Omental fat pad (tissue), 4 donors: Measurements from ENCODE around the gene SLC30A7. TPM values are rescaled to one million over a fixed set of nuclear protein-coding genes. Genes with fewer than 3 reads are reported as not detected.

Source experiments
- ATAC-seq: fragments of 150-250 bp; one replicate; pipeline ENCODE4 v1.9.1; 2016; ENCODE audit warnings: mild to moderate bottlenecking, moderate library complexity; ENCODE audit not compliant: low FRiP score
- DNase-seq: peaks from one replicate; pipeline ENCODE4 v3.0.0-alpha.2; 2019; ENCODE audit warnings: low spot score
- CTCF ChIP-seq, 3 donors: fragments of 450-650 bp; IDR thresholded peaks; one replicate each; pipeline ENCODE4 v1.5.1; 2016 to 2017; ENCODE audit warnings: antibody characterized with exemption in 3 of 3, mild to moderate bottlenecking in 3 of 3, moderate library complexity in 2 of 3
- total RNA-seq, 4 donors: library from RNA; depleted of rRNA; stranded (reverse); fragments of >200 nt; gene quantifications; one replicate each; pipeline ENCODE4 v1.1.0, GENCODE V29; 2016

The SLC30A7 gene
- total RNA-seq, 4 donors from 2014 or later = 20.6 to 47.4 (median 25.2) TPM

GRCh38 chr1:100903777-100904176 lies 7.9 kb downstream of the SLC30A7 start:
- no peak for TF ChIP-seq CTCF (IDR thresholded peaks at IDR 0.05)
- ATAC-seq (no peak), DNase-seq (no peak)

DNA sequence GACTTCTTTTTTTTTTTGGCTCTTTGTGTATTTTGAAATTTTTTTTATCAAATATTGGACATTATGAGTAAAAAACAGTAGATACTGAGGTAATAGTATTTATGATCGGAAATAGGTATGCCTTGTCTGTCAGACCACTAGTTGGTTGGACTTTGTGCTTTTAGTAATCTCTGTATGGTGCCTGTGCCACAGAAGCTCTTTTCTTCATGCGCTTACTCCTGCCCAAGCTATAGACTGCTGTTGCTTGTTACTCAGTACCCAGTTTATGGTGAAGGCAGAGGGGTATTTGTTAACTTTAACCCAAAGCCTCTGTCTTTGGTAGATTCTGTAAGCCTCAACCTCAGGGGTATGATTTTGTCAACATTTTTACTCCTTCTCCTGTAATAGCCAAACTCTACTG lies 8.6 kb downstream of the SLC30A7 start:
- no peak for ATAC-seq
- no peak for DNase-seq
- no peak for TF ChIP-seq CTCF (IDR thresholded peaks at IDR 0.05)

DNA sequence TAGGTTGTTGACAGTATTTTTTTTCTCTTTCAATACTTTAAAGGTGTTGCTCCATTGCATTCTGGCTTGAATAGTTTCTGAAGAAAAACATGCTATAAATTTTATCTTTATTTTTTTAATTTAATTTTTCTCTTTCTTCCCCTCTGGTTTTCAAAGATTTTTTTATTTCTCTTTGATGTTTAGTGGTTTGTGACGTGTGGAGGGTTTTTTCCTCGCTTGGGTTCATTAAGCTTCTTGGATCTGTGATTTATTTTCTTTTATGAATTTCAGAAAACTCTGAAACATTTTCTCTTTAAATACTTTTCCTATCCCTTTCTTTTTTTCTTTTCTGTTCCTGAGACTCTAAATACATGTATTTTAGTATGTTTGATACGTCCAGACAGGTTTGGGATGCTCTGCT lies 9.3 kb downstream of the SLC30A7 start:
- TF ChIP-seq CTCF (IDR thresholded peaks at IDR 0.05) = no peak
- DNase-seq (no peak), ATAC-seq (no peak)

DNA sequence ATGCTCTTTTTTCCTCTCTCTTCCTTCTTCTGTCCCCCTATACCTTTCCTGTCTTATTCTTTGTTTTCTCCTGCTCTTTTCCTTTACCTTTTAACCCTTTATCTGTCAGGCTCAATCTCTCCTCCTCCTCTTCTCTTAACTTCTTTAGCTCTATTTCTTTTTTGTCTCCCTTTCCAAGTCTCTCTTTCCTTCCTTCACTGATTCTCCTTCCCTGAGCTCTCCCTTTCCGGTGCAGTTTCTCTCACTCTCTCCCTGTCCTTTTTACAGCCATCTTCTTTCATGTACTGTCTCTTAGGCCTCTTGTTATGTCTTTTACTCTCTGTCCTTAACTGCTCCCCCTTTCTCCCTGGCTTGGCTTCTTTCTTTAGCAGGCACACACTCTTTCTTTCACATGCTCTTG lies 12.0 kb downstream of the SLC30A7 start:
- TF ChIP-seq CTCF (IDR thresholded peaks at IDR 0.05) = no peak
- no peak for DNase-seq
- no peak for ATAC-seq

DNA sequence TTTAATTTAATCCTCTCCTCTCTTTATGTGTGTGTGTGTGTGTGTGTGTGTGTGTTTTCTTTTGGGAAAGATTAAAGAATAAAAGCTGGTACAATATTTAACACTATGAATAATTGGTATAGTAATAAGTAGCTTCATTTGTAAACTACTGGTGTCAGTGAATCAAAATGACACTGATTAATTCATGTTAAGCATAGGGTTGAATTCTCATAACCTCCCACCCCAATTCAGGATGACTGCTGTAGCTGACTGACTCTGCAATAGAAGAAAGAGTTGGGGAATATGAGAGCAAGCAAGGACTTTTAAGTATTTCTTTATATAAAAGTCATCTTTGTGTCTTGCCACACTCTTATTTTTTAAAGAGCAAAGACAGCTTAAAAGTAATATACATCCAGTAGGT lies 13.1 kb downstream of the SLC30A7 start:
- TF ChIP-seq CTCF (IDR thresholded peaks at IDR 0.05) = no peak
- DNase-seq = no peak
- no peak for ATAC-seq

- no peak for TF ChIP-seq CTCF (IDR thresholded peaks at IDR 0.05)
- DNase-seq (no peak), ATAC-seq (no peak)
Measured at GRCh38 chr1:100912019-100912418, 16.1 kb downstream of the SLC30A7 start.

- no peak for TF ChIP-seq CTCF (IDR thresholded peaks at IDR 0.05)
- ATAC-seq (no peak), DNase-seq (no peak)
Measured at GRCh38 chr1:100921110-100921706, 25.3 kb downstream of the SLC30A7 start.
